ENCODE results near the gene EED.

- no peak for TF ChIP-seq POLR2A (IDR thresholded peaks at IDR 0.05)
- TF ChIP-seq CTCF (IDR thresholded peaks at IDR 0.05): no peak
These were observed 1.2 kb upstream of the EED start for GRCh38 chr11:86243396-86243795.

Data from vagina (tissue), 2 donors.